ENCODE results near the gene ARID2.

Gene ARID2

GRCh38 chr12:45763381-45763780 lies 33.9 kb downstream of the ARID2 start:
- no peak for DNase-seq (ENCODE audit: low read depth in 3 of 3)

GRCh38 chr12:45768194-45768593 lies 38.7 kb downstream of the ARID2 start:
- DNase-seq (ENCODE audit: low read depth in 3 of 3) = no peak

GRCh38 chr12:45773747-45774146 lies 44.2 kb downstream of the ARID2 start:
- DNase-seq (ENCODE audit: low read depth in 3 of 3) = no peak

- no peak for DNase-seq (ENCODE audit: low read depth in 3 of 3)
Observed at GRCh38 chr12:45774508-45775162, 45.1 kb downstream of the ARID2 start.

DNA sequence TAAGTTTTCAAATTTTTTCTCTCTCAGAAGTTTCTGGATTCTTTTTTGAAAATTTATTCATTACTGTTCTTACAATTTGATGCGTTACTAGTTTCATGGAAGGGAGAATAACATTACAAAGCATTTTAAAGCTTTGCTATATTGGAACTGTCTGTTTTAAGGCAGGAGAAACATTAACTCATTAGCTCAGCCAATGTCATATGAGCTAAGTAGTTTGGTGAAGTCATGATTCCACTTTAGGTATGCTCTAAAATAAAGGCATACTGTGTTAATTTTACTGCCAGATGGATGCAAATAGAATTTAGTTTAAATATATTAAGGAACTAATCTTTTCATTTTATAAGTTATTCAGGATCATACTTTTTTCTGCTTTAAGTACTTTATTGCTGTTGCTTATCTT lies 46.0 kb downstream of the ARID2 start:
- DNase-seq (ENCODE audit: low read depth in 3 of 3) = no peak

DNA sequence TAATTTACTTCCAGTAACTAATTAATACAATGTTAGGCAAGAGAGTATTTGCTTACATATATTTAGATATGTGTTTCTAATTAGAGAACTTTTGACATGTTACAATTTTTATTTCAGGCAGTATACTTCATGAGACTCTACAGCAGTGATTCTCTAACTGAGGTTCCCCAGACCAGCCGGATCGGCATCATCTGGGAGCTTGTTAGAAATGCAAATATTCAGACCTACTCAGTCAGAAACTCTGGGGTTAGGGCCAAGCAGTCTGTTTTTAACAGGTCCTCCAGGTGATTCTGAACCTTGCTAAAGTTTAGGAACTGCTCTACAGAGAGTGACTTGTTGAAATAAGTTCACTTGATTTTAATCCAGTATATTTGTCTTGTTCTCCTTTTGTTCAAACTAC lies 46.5 kb downstream of the ARID2 start:
- no peak for DNase-seq (ENCODE audit: low read depth in 3 of 3)

DNA sequence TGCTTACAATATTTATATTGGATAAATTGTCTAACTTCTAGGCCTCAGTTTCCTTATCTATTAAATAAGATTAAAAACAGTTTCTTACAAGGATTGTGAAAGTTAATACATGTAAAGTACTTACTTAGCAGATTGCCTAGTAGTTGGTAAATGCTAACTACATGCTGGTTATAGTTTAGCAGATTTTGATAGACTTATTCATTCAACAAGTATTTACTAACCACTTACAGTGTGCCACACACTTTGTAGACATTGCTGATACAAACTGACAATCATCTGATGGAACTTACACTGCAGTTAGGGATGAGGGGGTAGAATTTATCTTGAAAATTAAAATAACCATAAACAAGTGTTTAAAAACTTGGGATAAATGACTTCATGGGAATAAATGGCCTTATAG lies 50.4 kb downstream of the ARID2 start:
- no peak for DNase-seq (ENCODE audit: low read depth in 3 of 3)

GRCh38 chr12:45781080-45781479 lies 51.6 kb downstream of the ARID2 start:
- no peak for DNase-seq (ENCODE audit: low read depth in 3 of 3)

DNA sequence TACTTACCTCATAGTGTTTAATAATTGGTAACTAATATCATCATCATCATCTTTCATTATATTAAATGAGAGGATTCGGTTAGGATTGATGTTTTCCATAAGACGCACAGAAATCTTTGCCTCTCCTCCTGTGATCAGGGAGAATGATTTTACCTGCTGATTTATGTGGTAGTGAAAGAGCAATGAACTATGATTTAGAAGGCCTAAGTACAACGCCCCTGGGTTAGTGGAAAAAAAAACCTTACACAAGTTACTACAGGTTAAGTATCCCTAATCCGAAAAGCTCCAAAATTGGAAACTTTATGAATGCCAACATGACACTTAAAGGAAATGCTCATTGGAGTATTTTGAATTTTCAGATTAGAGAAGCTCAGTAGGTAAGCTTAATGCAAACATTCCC lies 55.8 kb downstream of the ARID2 start:
- no peak for DNase-seq (ENCODE audit: low read depth in 3 of 3)

DNA sequence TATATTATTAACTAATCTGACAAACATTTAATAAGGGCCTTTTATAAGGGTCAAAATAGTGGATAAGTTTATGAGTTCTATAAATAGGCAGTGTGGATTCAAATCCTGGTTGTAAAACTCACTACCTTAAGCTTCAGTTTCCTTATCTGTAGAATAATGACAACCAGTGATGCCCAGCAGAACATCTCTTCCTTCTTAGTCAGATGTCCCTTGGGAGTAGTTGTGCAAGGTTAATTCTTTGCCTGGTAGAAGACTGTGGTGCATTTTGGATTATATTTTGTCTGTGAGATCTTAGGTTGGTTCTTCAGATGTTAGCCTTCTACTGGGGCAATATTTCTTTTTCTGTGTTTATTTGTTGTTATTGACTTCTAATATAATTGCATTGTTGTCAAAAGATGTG lies 59.5 kb downstream of the ARID2 start:
- no peak for DNase-seq (ENCODE audit: low read depth in 3 of 3)

DNA sequence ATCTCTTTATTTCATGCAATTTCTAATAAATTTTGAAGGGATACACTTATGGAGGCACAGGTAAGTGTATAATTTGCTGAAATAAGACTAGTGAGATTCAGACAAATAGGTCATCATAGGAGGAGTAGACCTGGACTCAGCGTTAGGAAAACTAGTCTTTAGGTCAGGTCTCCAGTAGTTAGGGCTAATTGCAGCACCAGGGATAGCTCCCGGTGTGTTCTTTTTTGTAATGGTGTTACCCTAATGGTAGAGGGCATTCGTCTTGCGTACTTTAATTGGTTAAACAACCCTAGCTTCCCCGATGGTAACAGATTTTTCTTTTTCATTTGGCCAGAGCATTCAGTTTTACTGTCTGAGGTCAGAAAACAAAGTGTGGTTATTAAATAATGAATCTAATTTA lies 64.9 kb downstream of the ARID2 start:
- DNase-seq (ENCODE audit: low read depth in 3 of 3) = no peak

DNA sequence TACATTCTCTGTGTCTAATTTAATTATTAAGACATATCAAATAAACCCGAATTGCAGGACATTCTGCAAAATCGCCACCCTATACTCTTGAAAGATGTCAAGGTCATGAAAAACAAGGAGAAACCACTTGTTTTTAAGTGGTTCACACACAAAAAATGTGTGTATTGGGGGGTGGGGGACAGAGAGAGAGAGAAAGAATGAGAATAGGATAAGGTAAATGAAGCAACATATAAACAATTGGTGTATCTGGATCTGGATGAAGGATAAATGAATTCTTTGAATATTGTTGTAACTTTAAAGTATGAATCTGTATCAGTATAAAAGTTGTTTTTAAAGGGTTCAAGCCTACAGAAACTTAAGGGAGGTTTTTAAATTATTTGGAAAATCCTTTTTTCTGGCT lies 72.1 kb downstream of the ARID2 start:
- DNase-seq (ENCODE audit: low read depth in 3 of 3) = no peak

GRCh38 chr12:45803111-45803510 lies 73.6 kb downstream of the ARID2 start:
- DNase-seq (ENCODE audit: low read depth in 3 of 3) = no peak

GRCh38 chr12:45816652-45817051 lies 87.1 kb downstream of the ARID2 start:
- no peak for DNase-seq (ENCODE audit: low read depth in 3 of 3)

DNA sequence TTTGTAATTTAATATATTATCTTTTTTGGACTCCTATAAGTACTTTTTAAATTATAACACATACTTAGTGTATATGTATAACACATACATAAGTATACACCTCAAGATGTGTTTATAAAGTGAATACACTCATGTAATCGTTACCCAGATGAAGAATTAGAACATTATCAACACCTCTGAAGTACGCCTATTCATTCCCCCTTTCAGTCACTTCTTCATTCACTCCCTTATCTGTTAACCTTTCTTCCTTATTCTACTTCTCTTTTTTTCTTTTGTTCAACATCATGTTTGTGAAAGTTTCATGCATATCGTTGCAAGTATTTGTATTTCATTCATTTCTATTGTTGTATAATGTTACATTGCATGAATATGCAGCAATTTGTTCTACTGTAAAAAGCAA lies 98.5 kb downstream of the ARID2 start:
- no peak for DNase-seq (ENCODE audit: low read depth in 3 of 3)

DNA sequence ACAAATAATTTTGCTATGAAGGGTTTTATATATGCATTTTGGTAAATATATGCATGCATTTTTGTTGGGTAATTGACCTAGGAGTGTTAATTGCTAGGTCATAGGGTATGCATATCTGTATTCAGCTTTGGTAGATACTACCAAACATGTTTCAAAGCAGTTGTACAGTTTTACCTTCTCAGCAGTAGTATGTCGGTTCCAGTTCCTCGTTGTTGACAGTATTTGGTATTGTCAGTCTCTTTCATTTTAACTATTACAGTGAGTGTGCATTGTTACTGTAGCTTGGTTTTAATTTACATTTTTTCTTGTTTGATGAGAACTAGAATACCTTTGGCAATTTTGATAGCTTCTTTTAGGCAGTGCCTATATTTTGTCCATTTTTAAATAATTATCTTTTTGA lies 98.9 kb downstream of the ARID2 start:
- DNase-seq (ENCODE audit: low read depth in 3 of 3) = no peak

- DNase-seq (ENCODE audit: low read depth in 3 of 3) = no peak
Observed at GRCh38 chr12:45831590-45831989, 102.1 kb downstream of the ARID2 start.

DNA sequence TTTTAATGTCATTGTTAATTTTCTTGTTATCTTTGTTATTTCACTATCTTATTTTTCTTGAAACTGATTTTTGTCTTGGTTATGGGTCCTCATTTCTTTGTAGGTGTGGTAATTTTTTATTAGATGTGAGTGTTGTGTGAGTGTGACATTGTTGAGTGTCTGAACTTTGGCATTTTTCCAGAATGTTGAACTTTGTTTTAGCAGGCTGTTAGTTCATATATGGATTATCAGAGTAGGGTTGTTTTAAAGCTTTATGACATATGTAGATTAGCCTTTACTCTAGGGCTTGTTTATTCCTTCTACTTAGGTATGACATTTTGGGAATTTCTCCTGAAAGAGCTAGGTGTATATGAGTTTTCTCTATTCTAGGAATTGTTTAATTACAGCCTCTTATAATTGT lies 103.9 kb downstream of the ARID2 start:
- no peak for DNase-seq (ENCODE audit: low read depth in 3 of 3)

- no peak for DNase-seq (ENCODE audit: low read depth in 3 of 3)
Observed at GRCh38 chr12:45834809-45835208, 105.3 kb downstream of the ARID2 start.

DNA sequence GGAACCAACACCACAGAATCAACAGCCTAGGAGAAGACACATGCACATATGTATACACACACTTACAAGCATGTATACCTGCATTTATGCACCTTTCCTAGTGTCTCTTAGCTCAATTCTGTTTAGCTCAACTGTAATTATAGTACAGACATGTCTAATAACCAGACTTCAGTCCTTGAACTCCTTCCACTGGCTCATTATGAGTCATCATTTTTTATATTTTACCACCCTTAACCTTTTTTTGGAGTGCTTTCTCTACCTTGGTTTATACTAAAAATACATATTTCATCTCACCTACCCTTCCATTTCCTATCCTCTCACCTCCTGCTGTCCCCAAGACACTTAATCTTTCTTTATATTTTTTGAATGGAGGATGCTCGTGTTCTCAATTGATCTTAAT lies 110.4 kb downstream of the ARID2 start:
- DNase-seq (ENCODE audit: low read depth in 3 of 3) = no peak

DNA sequence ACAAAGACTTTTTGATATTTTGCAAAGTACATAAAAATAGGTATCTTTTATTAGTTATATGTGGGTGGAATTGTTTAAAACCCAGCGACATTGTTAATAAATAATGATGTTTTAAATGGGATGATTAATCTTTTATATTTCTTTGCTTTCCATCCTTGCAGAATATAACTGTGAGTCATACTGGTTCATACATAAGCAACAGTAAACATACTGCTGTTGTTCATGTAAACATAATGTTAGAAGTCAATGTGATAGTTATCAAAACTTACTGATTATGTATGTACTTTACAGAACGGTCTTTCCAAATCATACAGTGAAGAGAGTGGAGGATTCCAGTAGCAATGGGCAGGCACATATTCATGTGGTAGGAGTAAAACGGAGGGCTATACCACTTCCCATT lies 119.8 kb downstream of the ARID2 start:
- DNase-seq (ENCODE audit: low read depth in 3 of 3) = no peak

GRCh38 chr12:45850302-45850701 lies 120.8 kb downstream of the ARID2 start:
- DNase-seq (ENCODE audit: low read depth in 3 of 3) = no peak

- DNase-seq (ENCODE audit: low read depth in 3 of 3) = no peak
Observed at GRCh38 chr12:45852508-45852907, 123.0 kb downstream of the ARID2 start.

DNA sequence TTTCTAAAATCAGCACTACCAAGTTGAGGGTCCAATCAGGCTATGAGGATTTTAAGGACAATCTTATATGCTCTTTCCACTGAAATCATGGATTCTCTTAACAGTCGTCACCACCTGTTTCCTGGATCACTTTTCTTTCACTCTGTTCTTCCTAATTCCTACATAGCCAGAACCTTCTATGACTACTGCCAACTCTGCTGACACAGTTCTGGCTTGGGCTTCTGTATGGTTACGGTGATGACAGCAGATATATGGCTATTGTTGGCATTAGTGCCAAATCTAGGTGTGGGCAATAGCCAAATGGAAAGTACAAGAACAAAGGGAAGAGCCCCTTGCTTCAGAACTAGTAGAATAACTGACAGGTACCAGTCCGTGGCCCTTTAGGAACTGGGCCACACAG lies 124.0 kb downstream of the ARID2 start:
- DNase-seq (ENCODE audit: low read depth in 3 of 3) = no peak

GRCh38 chr12:45863332-45863731 lies 133.8 kb downstream of the ARID2 start:
- DNase-seq (ENCODE audit: low read depth in 3 of 3) = no peak
